NB4 (cell line): Measurements from ENCODE around the gene CHST13.

Experiments used
- CTCF ChIP-seq: IDR thresholded peaks from one replicate; pipeline ENCODE4 v1.5.1; 2012; ENCODE audit warnings: low read depth, low read length
- POLR2A ChIP-seq: IDR thresholded peaks from 2 replicates; pipeline ENCODE4 v1.6.1; 2011; ENCODE audit warnings: mild to moderate bottlenecking; ENCODE audit not compliant: insufficient read length; ENCODE audit errors: extremely low read depth
- TF ChIP-seq, protein P1 (sequence below): IDR thresholded peaks from 2 replicates; pipeline ENCODE4 v1.6.1; 2011; ENCODE audit warnings: low read depth, low read length

- TF ChIP-seq CTCF = no peak
- no peak for TF ChIP-seq POLR2A
- TF ChIP-seq, protein P1, sequence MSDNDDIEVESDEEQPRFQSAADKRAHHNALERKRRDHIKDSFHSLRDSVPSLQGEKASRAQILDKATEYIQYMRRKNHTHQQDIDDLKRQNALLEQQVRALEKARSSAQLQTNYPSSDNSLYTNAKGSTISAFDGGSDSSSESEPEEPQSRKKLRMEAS = no peak
Measured at GRCh38 chr3:126562737-126563276, 38.9 kb downstream of the CHST13 start.
